Measurements from ENCODE around the gene CSTF2.
A peak's percentile ranks its signal among the peaks of the same experiment; 100 is the strongest.
"Not testable (repeated sequence)": the region's sequence is repeated elsewhere in the genome, so short reads cannot be mapped to it uniquely, and the experiment has no call there.

CSTF2 gene

GRCh38 chrX:100819837-100820666, at the start of gene CSTF2:
CSTF2 (plus strand) TSS chrX:100820391; CDS start chrX:100820417, 26 bp downstream.
- in situ Hi-C loops (cut with MboI; ENCODE audit: low pct_unique_long_range_greater_than_20kb, low sequenced_read_pairs) = no loop called here
- DNase-seq = peak; percentile 96

- in situ Hi-C loops (cut with MboI; ENCODE audit: low pct_unique_long_range_greater_than_20kb, low sequenced_read_pairs); DNase-seq: not testable (repeated sequence)
Observed at GRCh38 chrX:100796371-100796770, 23.8 kb upstream of the CSTF2 start.

- no peak for DNase-seq
- in situ Hi-C loops (cut with MboI; ENCODE audit: low pct_unique_long_range_greater_than_20kb, low sequenced_read_pairs) = no loop called here
Observed at GRCh38 chrX:100797359-100797758, 22.8 kb upstream of the CSTF2 start.

GRCh38 chrX:100798484-100799214, 21.5 kb upstream of the CSTF2 start:
- DNase-seq = no peak
- in situ Hi-C loops (cut with MboI; ENCODE audit: low pct_unique_long_range_greater_than_20kb, low sequenced_read_pairs) = no loop called here

- in situ Hi-C loops (cut with MboI; ENCODE audit: low pct_unique_long_range_greater_than_20kb, low sequenced_read_pairs) = no loop called here
- no peak for DNase-seq
Observed at GRCh38 chrX:100802843-100803242, 17.3 kb upstream of the CSTF2 start.

- DNase-seq = no peak
- in situ Hi-C loops (cut with MboI; ENCODE audit: low pct_unique_long_range_greater_than_20kb, low sequenced_read_pairs) = no loop called here
Observed at GRCh38 chrX:100804780-100805179, 15.4 kb upstream of the CSTF2 start.

- in situ Hi-C loops (cut with MboI; ENCODE audit: low pct_unique_long_range_greater_than_20kb, low sequenced_read_pairs); DNase-seq: not testable (repeated sequence)
Observed at GRCh38 chrX:100808265-100808664, 11.9 kb upstream of the CSTF2 start.

- no peak for DNase-seq
- in situ Hi-C loops (cut with MboI; ENCODE audit: low pct_unique_long_range_greater_than_20kb, low sequenced_read_pairs) = no loop called here
Observed at GRCh38 chrX:100812216-100813158, 7.7 kb upstream of the CSTF2 start.

- no peak for DNase-seq
- in situ Hi-C loops (cut with MboI; ENCODE audit: low pct_unique_long_range_greater_than_20kb, low sequenced_read_pairs) = no loop called here
Observed at GRCh38 chrX:100817340-100817739, 2.9 kb upstream of the CSTF2 start.

GRCh38 chrX:100819534-100819836, 706 bp upstream of the CSTF2 start:
- DNase-seq = no peak
- in situ Hi-C loops (cut with MboI; ENCODE audit: low pct_unique_long_range_greater_than_20kb, low sequenced_read_pairs) = no loop called here

GRCh38 chrX:100829730-100830129, 9.5 kb downstream of the CSTF2 start:
- DNase-seq = no peak
- in situ Hi-C loops (cut with MboI; ENCODE audit: low pct_unique_long_range_greater_than_20kb, low sequenced_read_pairs) = no loop called here

GRCh38 chrX:100830143-100830542, 10.0 kb downstream of the CSTF2 start:
- in situ Hi-C loops (cut with MboI; ENCODE audit: low pct_unique_long_range_greater_than_20kb, low sequenced_read_pairs) = no loop called here
- no peak for DNase-seq

GRCh38 chrX:100830547-100830946, 10.4 kb downstream of the CSTF2 start:
- in situ Hi-C loops (cut with MboI; ENCODE audit: low pct_unique_long_range_greater_than_20kb, low sequenced_read_pairs) = no loop called here
- no peak for DNase-seq

GRCh38 chrX:100831219-100831946, 11.2 kb downstream of the CSTF2 start:
- in situ Hi-C loops (cut with MboI; ENCODE audit: low pct_unique_long_range_greater_than_20kb, low sequenced_read_pairs) = no loop called here
- no peak for DNase-seq

- no peak for DNase-seq
Observed at GRCh38 chrX:100850317-100850716, 30.1 kb downstream of the CSTF2 start.

GRCh38 chrX:100852810-100853209, 32.6 kb downstream of the CSTF2 start:
- in situ Hi-C loops (cut with MboI; ENCODE audit: low pct_unique_long_range_greater_than_20kb, low sequenced_read_pairs) = no loop called here
- DNase-seq = no peak

More at GRCh38 chrX:100850317-100850716, 30.1 kb downstream of the CSTF2 start:
- in situ Hi-C loops (cut with MboI; ENCODE audit: low pct_unique_long_range_greater_than_20kb, low sequenced_read_pairs) = no loop called here

GRCh38 chrX:100863326-100863864, 43.2 kb downstream of the CSTF2 start:
- DNase-seq = peak; percentile 17
- in situ Hi-C loops (cut with MboI; ENCODE audit: low pct_unique_long_range_greater_than_20kb, low sequenced_read_pairs) = no loop called here

- in situ Hi-C loops (cut with MboI; ENCODE audit: low pct_unique_long_range_greater_than_20kb, low sequenced_read_pairs) = no loop called here
- no peak for DNase-seq
Observed at GRCh38 chrX:100864657-100865391, 44.6 kb downstream of the CSTF2 start.

Measured in KBM-7 (cell line).